B cell (primary cell): ENCODE measurements around the gene HDLBP. TPM values are rescaled to one million over a fixed set of nuclear protein-coding genes. Genes with fewer than 3 reads are reported as not detected.

Experiments used
- ATAC-seq: fragments of 200-7000 bp; cut with Tn5 transposase; one replicate; pipeline ENCODE4 v1.10.0; 2021; ENCODE audit warnings: low read depth, mild to moderate bottlenecking, moderate number of reproducible peaks, moderate library complexity
- CTCF ChIA-PET: fragments of 350-600 bp; sonication (Branson Sonifier 250); formaldehyde crosslinking; loops from one replicate; lab custom pipeline; 2021; ENCODE audit warnings: antibody characterized with exemption, inconsistent platforms; lab: Charles Lee
- POLR2A ChIA-PET: fragments of 350-600 bp; sonication (Branson Sonifier 250); formaldehyde crosslinking; loops from one replicate; lab custom pipeline; 2021; ENCODE audit warnings: antibody characterized with exemption; lab: Charles Lee
- DNase-seq: peaks from one replicate; pipeline ENCODE4 v3.0.0; 2013
- H2AFZ ChIP-seq: 2 replicates; pipeline ENCODE4 v1.6.1; 2012; ENCODE audit warnings: mild to moderate bottlenecking, low read depth, low read length; ENCODE audit not compliant: insufficient read depth, poor library complexity, severe bottlenecking
- H3K27ac ChIP-seq, 2 donors: 1 replicate in 1 of 2; 2 replicates in 1 of 2; pipeline ENCODE4 v1.5.1; 2012 to 2013; ENCODE audit warnings: low read length in 2 of 2, mild to moderate bottlenecking in 2 of 2, moderate library complexity in 1 of 2
- H3K27me3 ChIP-seq, 4 experiments: fragments of 200-600 bp in 1 of 4; sonication (generic) in 1 of 4; replicated peaks in 1 of 4; 1 replicate in 2 of 4; 2 replicates in 2 of 4; pipeline versions ENCODE4 v1.6.1 to v1.7.0; 2013 to 2016; ENCODE audit warnings: low read length in 3 of 4, mild to moderate bottlenecking in 2 of 4, mixed read lengths in 1 of 4, moderate library complexity in 1 of 4; ENCODE audit not compliant: insufficient read depth in 4 of 4, control insufficient read depth in 3 of 4; ENCODE audit errors: control extremely low read depth in 1 of 4
- H3K36me3 ChIP-seq, 2 experiments: replicated peaks in 1 of 2; 1 replicate in 1 of 2; 2 replicates in 1 of 2; pipeline versions ENCODE4 v1.6.1 to v1.7.1; 2013; ENCODE audit warnings: low read length in 1 of 2; ENCODE audit not compliant: insufficient read depth in 2 of 2, control insufficient read depth in 1 of 2; ENCODE audit errors: control extremely low read depth in 1 of 2, extremely low read depth in 1 of 2
- H3K4me1 ChIP-seq, 2 donors: fragments of 200-600 bp in 1 of 2; sonication (generic) in 1 of 2; 1 replicate in 1 of 2; 2 replicates in 1 of 2; pipeline versions ENCODE4 v1.5.1 to v1.6.1; 2013 to 2017; ENCODE audit warnings: low read length in 2 of 2; ENCODE audit not compliant: control insufficient read depth in 2 of 2, insufficient read depth in 2 of 2
- H3K4me2 ChIP-seq: replicated peaks from 2 replicates; pipeline ENCODE3; 2012; ENCODE audit warnings: mild to moderate bottlenecking, low read depth, low read length; ENCODE audit not compliant: poor library complexity, severe bottlenecking
- H3K4me3 ChIP-seq, 5 experiments: fragments of 200-600 bp in 1 of 5; sonication (generic) in 1 of 5; 1 replicate in 3 of 5; 2 replicates in 2 of 5; pipeline versions ENCODE4 v1.5.1 to v1.7.0; 2011 to 2016; ENCODE audit warnings: low read length in 4 of 5, mild to moderate bottlenecking in 4 of 5, low read depth in 2 of 5, control low read depth in 1 of 5, moderate library complexity in 1 of 5; ENCODE audit not compliant: insufficient read depth in 1 of 5; ENCODE audit errors: control extremely low read depth in 1 of 5, extremely low read depth in 1 of 5
- H3K79me2 ChIP-seq: fragments of 200-600 bp; sonication (generic); one replicate; pipeline ENCODE4 v1.6.0; 2016; ENCODE audit warnings: low read length; ENCODE audit not compliant: control insufficient read depth, insufficient read depth
- H3K9ac ChIP-seq: fragments of 200-600 bp; sonication (generic); 2 replicates; pipeline ENCODE4 v1.6.1; 2017; ENCODE audit warnings: mild to moderate bottlenecking, low read length, moderate library complexity
- H3K9me3 ChIP-seq, 3 donors: one replicate each; pipeline versions ENCODE4 v1.6.1 to v1.7.1; 2013; ENCODE audit warnings: low read length in 2 of 3; ENCODE audit not compliant: control insufficient read depth in 2 of 3, insufficient read depth in 1 of 3; ENCODE audit errors: control extremely low read depth in 1 of 3
- H4K20me1 ChIP-seq: 2 replicates; pipeline ENCODE4 v1.6.0; 2012; ENCODE audit warnings: mild to moderate bottlenecking, low read length; ENCODE audit not compliant: insufficient read depth, control insufficient read depth, poor library complexity, severe bottlenecking
- H3K27ac Mint-ChIP-seq: one replicate; pipeline ENCODE4 v1.8.0; 2021; ENCODE audit warnings: mixed read lengths
- H3K27me3 Mint-ChIP-seq: one replicate; pipeline ENCODE4 v1.8.0; 2021; ENCODE audit warnings: mixed read lengths
- H3K4me1 Mint-ChIP-seq: one replicate; pipeline ENCODE4 v1.8.0; 2021; ENCODE audit warnings: mixed read lengths
- H3K4me3 Mint-ChIP-seq: one replicate; pipeline ENCODE4 v1.8.0; 2021; ENCODE audit warnings: mixed read lengths
- H3K9me3 Mint-ChIP-seq: one replicate; pipeline ENCODE4 v1.8.0; 2022; ENCODE audit warnings: mixed read lengths; ENCODE audit not compliant: insufficient read depth
- EZH2 ChIP-seq: IDR thresholded peaks from 2 replicates; pipeline ENCODE4 v1.6.1; 2012; ENCODE audit warnings: borderline replicate concordance, low read depth, mild to moderate bottlenecking, moderate library complexity, low read length; ENCODE audit not compliant: insufficient read depth, poor library complexity, severe bottlenecking
- WGBS: methylation state at CpG from one replicate; pipeline ENCODE4 v1.1.5; 2013; ENCODE audit warnings: missing lambda C conversion rate; ENCODE audit not compliant: insufficient coverage; 5-methylcytosine and 5-hydroxymethylcytosine counted together
- intact Hi-C: fragments of 100-400 bp; cut with micrococcal nuclease; formaldehyde crosslinking; loops from one replicate; pipeline ENCODE4 v1.10.0; 2022
- polyA plus RNA-seq: library from polyadenylated mRNA; depleted of rRNA; stranded (reverse); fragments of >200 nt; gene quantifications from 2 replicates; pipeline ENCODE4 v1.2.3, GENCODE V29; 2012
- total RNA-seq, 2 donors: library from RNA; stranded (reverse); fragments of 120-200 nt in 1 of 2; gene quantifications; 1 replicate in 1 of 2; 2 replicates in 1 of 2; pipeline versions ENCODE4 v1.2.3 to v1.2.4, GENCODE V29; 2013 to 2022
- TF ChIP-seq, protein P1 (sequence below): fragments of 200-600 bp; IDR thresholded peaks from one replicate; pipeline ENCODE4 v1.8.0; 2022; ENCODE audit warnings: antibody characterized with exemption, mild to moderate bottlenecking

The HDLBP gene
- total and polyA plus RNA-seq, 2 donors (not counting 1 experiment from before 2014, with no cell fraction given): 55.1 to 127 TPM

DNA sequence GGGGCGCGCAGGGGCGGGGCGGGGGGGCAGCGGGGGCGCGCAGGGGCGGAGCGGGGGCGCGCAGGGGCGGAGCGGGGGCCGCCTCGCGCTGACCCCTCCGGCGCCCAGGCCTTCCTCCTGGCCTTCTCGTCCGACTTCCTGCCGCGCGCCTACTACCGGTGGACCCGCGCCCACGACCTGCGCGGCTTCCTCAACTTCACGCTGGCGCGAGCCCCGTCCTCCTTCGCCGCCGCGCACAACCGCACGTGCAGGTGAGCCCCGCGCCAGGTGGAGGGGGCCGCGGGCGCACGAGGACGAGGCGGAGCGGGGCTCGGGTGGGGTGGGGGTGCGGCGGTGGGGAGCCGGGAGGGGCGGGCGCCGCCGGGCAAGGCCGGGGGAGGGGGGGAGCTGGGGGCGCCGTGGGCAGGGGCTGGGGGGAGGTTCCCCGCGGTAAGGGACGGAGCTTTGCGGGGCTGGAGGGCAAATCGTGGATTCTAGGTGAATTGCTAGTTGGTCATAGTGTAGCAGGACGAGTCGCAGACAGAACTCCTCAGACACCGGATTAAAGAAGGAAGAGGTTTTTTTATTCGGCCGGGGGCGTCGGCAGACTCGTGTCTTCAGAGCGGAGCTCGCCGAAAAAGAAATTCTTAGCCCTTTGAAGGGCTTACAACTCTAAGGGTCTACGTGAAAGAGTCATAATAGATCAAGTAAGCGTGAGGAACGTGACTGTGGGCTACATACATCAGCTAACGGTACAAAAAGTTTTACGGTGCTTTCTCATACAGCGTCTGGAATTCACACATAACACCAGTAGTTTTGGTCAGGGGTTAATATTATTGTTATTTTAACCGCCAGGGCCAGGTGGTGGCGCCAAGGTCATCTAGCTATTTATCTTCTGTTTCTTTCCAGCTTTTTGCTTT lies 97.1 kb downstream of the HDLBP start:
- DNase-seq (peak; percentile 66), ATAC-seq (peak; percentile 49)
- CTCF ChIA-PET: interaction anchor here (0.6 to 1.5 kb wide), 10 partner anchors 18 to 462 kb away, joined by 3 to 7 read pairs (median 3); no protein-coding TSS in a partner anchor
- TF ChIP-seq EZH2: no peak
- TF ChIP-seq, protein P1, sequence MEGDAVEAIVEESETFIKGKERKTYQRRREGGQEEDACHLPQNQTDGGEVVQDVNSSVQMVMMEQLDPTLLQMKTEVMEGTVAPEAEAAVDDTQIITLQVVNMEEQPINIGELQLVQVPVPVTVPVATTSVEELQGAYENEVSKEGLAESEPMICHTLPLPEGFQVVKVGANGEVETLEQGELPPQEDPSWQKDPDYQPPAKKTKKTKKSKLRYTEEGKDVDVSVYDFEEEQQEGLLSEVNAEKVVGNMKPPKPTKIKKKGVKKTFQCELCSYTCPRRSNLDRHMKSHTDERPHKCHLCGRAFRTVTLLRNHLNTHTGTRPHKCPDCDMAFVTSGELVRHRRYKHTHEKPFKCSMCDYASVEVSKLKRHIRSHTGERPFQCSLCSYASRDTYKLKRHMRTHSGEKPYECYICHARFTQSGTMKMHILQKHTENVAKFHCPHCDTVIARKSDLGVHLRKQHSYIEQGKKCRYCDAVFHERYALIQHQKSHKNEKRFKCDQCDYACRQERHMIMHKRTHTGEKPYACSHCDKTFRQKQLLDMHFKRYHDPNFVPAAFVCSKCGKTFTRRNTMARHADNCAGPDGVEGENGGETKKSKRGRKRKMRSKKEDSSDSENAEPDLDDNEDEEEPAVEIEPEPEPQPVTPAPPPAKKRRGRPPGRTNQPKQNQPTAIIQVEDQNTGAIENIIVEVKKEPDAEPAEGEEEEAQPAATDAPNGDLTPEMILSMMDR: no peak
- H3K79me2 ChIP-seq: no peaks in the 10 kb centered on the region
- intact Hi-C loops: loop anchor here (1.0 to 10.0 kb wide), 3 partner anchors 66 to 416 kb away; partner anchors contain the start of genes ATG4B, PPP1R7 and THAP4
- H3K4me3 Mint-ChIP-seq: peak overlapping the region; percentile 91
- H3K9me3 ChIP-seq: no peaks in the 10 kb centered on the region
- H3K4me2 ChIP-seq: peak overlapping the region; percentile 85
- under 1% methylated on average over 42 of the region's 83 CpGs for WGBS
- H3K36me3 ChIP-seq: no peaks in the 10 kb centered on the region
- no peak overlapping the region for H3K27ac ChIP-seq
- H3K9me3 Mint-ChIP-seq: no peaks in the 10 kb centered on the region
- H3K4me1 ChIP-seq: peaks cover 10 to 12% of the 10 kb centered on the region in 2 donors
- peaks cover 0 to 2% (median 0%) of the 10 kb centered on the region in 4 experiments for H3K27me3 ChIP-seq
- peak overlapping the region; percentile 60 for H3K9ac ChIP-seq
- H3K4me3 ChIP-seq: peak overlapping the region; percentile 31 to 56 (median 46)
- POLR2A ChIA-PET: no interaction called here
- H2AFZ ChIP-seq: peak overlapping the region; percentile 77
- H3K4me1 Mint-ChIP-seq: peaks cover 14% of the 10 kb centered on the region
- H3K27ac Mint-ChIP-seq: peak overlapping the region; percentile 5
- H3K27me3 Mint-ChIP-seq: no peaks in the 10 kb centered on the region
- H4K20me1 ChIP-seq: no peaks in the 10 kb centered on the region
